Measurements from ENCODE around the gene IGF2R. TPM values are rescaled to one million over a fixed set of nuclear protein-coding genes. Genes with fewer than 3 reads are reported as not detected.

Gene IGF2R
- polyA plus RNA-seq, 3 donors from 2014 or later, result 17.2 to 54.9 (median 21.4) TPM

GRCh38 chr6:160076009-160076408 is 107.1 kb downstream of the IGF2R start:
- Mint-ChIP-seq H3K4me3 (no peak overlapping the region), H3K27ac (peak overlapping the region in 1 of 6 donors; percentile 17), H3K4me1 (peaks cover 5 to 12% of the 10 kb centered on the region in 2 donors), H3K36me3 (peaks cover 22 to 73% (median 30%) of the 10 kb centered on the region in 3 donors), H3K9me3 (no peaks in the 10 kb centered on the region), H3K27me3 (ENCODE audit: low read depth in 3 of 3) (peaks cover 1 to 10% (median 8%) of the 10 kb centered on the region in 3 donors)
- DNase-seq, result no peak

- Mint-ChIP-seq H3K27me3 (ENCODE audit: low read depth in 3 of 3) (peaks cover 1 to 10% (median 8%) of the 10 kb centered on the region in 3 donors), H3K36me3 (peaks cover 26 to 74% (median 33%) of the 10 kb centered on the region in 3 donors), H3K27ac (peak overlapping the region in 3 of 6 donors; percentile 13 to 64 (median 45)), H3K4me1 (peaks cover 4 to 16% of the 10 kb centered on the region in 2 donors), H3K4me3 (no peak overlapping the region), H3K9me3 (no peaks in the 10 kb centered on the region)
- DNase-seq, result no peak
Measured at GRCh38 chr6:160077024-160077423, 108.1 kb downstream of the IGF2R start.

- Mint-ChIP-seq H3K36me3 (peaks cover 26 to 72% (median 34%) of the 10 kb centered on the region in 3 donors), H3K4me3 (no peak overlapping the region), H3K27ac (no peak overlapping the region)
Measured at GRCh38 chr6:160077526-160077925, 108.6 kb downstream of the IGF2R start.

GRCh38 chr6:160078883-160079685 is 110.2 kb downstream of the IGF2R start:
- peaks cover 0 to 14% (median 9%) of the 10 kb centered on the region in 3 donors for H3K27me3 Mint-ChIP-seq (ENCODE audit: low read depth in 3 of 3)
- DNase-seq, result no peak
- H3K27ac Mint-ChIP-seq, result peak overlapping the region in 3 of 6 donors; percentile 23 to 67 (median 51)
- H3K36me3 Mint-ChIP-seq, result peaks cover 19 to 72% (median 33%) of the 10 kb centered on the region in 3 donors
- peaks cover 11 to 13% of the 10 kb centered on the region in 2 donors for H3K4me1 Mint-ChIP-seq
- no peak overlapping the region for H3K4me3 Mint-ChIP-seq
- H3K9me3 Mint-ChIP-seq, result no peaks in the 10 kb centered on the region

More at GRCh38 chr6:160077526-160077925, 108.6 kb downstream of the IGF2R start:
- Mint-ChIP-seq H3K4me1 (peaks cover 4 to 16% of the 10 kb centered on the region in 2 donors), H3K9me3 (no peaks in the 10 kb centered on the region), H3K27me3 (ENCODE audit: low read depth in 3 of 3) (peaks cover 0 to 10% (median 8%) of the 10 kb centered on the region in 3 donors)
- no peak for DNase-seq

GRCh38 chr6:160079686-160080043 is 110.8 kb downstream of the IGF2R start:
- Mint-ChIP-seq H3K9me3 (no peaks in the 10 kb centered on the region), H3K4me1 (peaks cover 8 to 11% of the 10 kb centered on the region in 2 donors), H3K4me3 (no peak overlapping the region), H3K27ac (peak overlapping the region in 2 of 6 donors; percentile 23 to 51), H3K36me3 (peaks cover 22 to 74% (median 34%) of the 10 kb centered on the region in 3 donors), H3K27me3 (ENCODE audit: low read depth in 3 of 3) (peaks cover 0 to 18% (median 9%) of the 10 kb centered on the region in 3 donors)
- DNase-seq, result no peak

GRCh38 chr6:160080097-160080496 is 111.2 kb downstream of the IGF2R start:
- Mint-ChIP-seq H3K27me3 (ENCODE audit: low read depth in 3 of 3) (peaks cover 0 to 18% (median 9%) of the 10 kb centered on the region in 3 donors), H3K4me1 (peaks cover 10 to 14% of the 10 kb centered on the region in 2 donors), H3K36me3 (peaks cover 23 to 75% (median 33%) of the 10 kb centered on the region in 3 donors), H3K9me3 (no peaks in the 10 kb centered on the region), H3K4me3 (no peak overlapping the region), H3K27ac (peak overlapping the region in 1 of 6 donors; percentile 23)
- DNase-seq, result no peak

GRCh38 chr6:160081398-160081797 is 112.5 kb downstream of the IGF2R start:
- H3K9me3 Mint-ChIP-seq, result no peaks in the 10 kb centered on the region
- H3K27me3 Mint-ChIP-seq (ENCODE audit: low read depth in 3 of 3), result peaks cover 0 to 21% (median 5%) of the 10 kb centered on the region in 3 donors
- H3K4me1 Mint-ChIP-seq, result peaks cover 23 to 27% of the 10 kb centered on the region in 2 donors
- peaks cover 33 to 83% (median 36%) of the 10 kb centered on the region in 3 donors for H3K36me3 Mint-ChIP-seq
- no peak for DNase-seq
- H3K4me3 Mint-ChIP-seq, result no peak overlapping the region
- H3K27ac Mint-ChIP-seq, result no peak overlapping the region

GRCh38 chr6:160082627-160083026 is 113.7 kb downstream of the IGF2R start:
- Mint-ChIP-seq H3K4me1 (peaks cover 24 to 32% of the 10 kb centered on the region in 2 donors), H3K9me3 (no peaks in the 10 kb centered on the region), H3K27ac (peak overlapping the region in 4 of 6 donors; percentile 5 to 59 (median 16)), H3K27me3 (ENCODE audit: low read depth in 3 of 3) (peaks cover 2 to 18% (median 5%) of the 10 kb centered on the region in 3 donors), H3K4me3 (no peak overlapping the region), H3K36me3 (peaks cover 30 to 83% (median 30%) of the 10 kb centered on the region in 3 donors)
- no peak for DNase-seq

GRCh38 chr6:160084198-160084776 is 115.4 kb downstream of the IGF2R start:
- Mint-ChIP-seq H3K36me3 (peaks cover 33 to 84% (median 39%) of the 10 kb centered on the region in 3 donors), H3K27me3 (ENCODE audit: low read depth in 3 of 3) (peaks cover 2 to 16% (median 9%) of the 10 kb centered on the region in 3 donors), H3K4me3 (peak overlapping the region in 1 of 5 donors; percentile 5), H3K4me1 (peaks cover 24 to 35% of the 10 kb centered on the region in 2 donors), H3K9me3 (no peaks in the 10 kb centered on the region), H3K27ac (peak overlapping the region in 4 of 6 donors; percentile 54 to 93 (median 75))
- DNase-seq, result no peak

GRCh38 chr6:160085226-160085625 is 116.3 kb downstream of the IGF2R start:
- peak overlapping the region; percentile 60 to 88 (median 80) for H3K27ac Mint-ChIP-seq
- peaks cover 24 to 35% of the 10 kb centered on the region in 2 donors for H3K4me1 Mint-ChIP-seq
- H3K4me3 Mint-ChIP-seq, result peak overlapping the region; percentile 24 to 67 (median 51)
- H3K36me3 Mint-ChIP-seq, result peaks cover 33 to 84% (median 48%) of the 10 kb centered on the region in 3 donors
- no peaks in the 10 kb centered on the region for H3K9me3 Mint-ChIP-seq
- no peak for DNase-seq
- peaks cover 3 to 13% (median 9%) of the 10 kb centered on the region in 3 donors for H3K27me3 Mint-ChIP-seq (ENCODE audit: low read depth in 3 of 3)

GRCh38 chr6:160085713-160086505 is 117.0 kb downstream of the IGF2R start:
- H3K27me3 Mint-ChIP-seq (ENCODE audit: low read depth in 3 of 3), result peaks cover 3 to 13% (median 9%) of the 10 kb centered on the region in 3 donors

GRCh38 chr6:160086754-160087153 is 117.9 kb downstream of the IGF2R start:
- Mint-ChIP-seq H3K36me3 (peaks cover 25 to 80% (median 48%) of the 10 kb centered on the region in 3 donors), H3K27me3 (ENCODE audit: low read depth in 3 of 3) (peaks cover 3 to 13% (median 13%) of the 10 kb centered on the region in 3 donors), H3K4me1 (peaks cover 19 to 35% of the 10 kb centered on the region in 2 donors), H3K9me3 (no peaks in the 10 kb centered on the region), H3K4me3 (no peak overlapping the region), H3K27ac (peak overlapping the region in 4 of 6 donors; percentile 22 to 88 (median 62))
- DNase-seq, result no peak

More at GRCh38 chr6:160085713-160086505, 117.0 kb downstream of the IGF2R start:
- H3K27ac Mint-ChIP-seq, result peak overlapping the region; percentile 60 to 88 (median 80)
- peak; percentile 37 to 47 (median 38) for DNase-seq
- H3K36me3 Mint-ChIP-seq, result peaks cover 30 to 84% (median 52%) of the 10 kb centered on the region in 3 donors
- H3K9me3 Mint-ChIP-seq, result no peaks in the 10 kb centered on the region
- peak overlapping the region; percentile 24 to 67 (median 51) for H3K4me3 Mint-ChIP-seq
- H3K4me1 Mint-ChIP-seq, result peaks cover 24 to 35% of the 10 kb centered on the region in 2 donors

Measured in immature natural killer cell (primary cell).